Heart right ventricle (tissue), 16 donors: ENCODE data around the gene CLDN24. TPM values are rescaled to one million over a fixed set of nuclear protein-coding genes. Genes with fewer than 3 reads are reported as not detected.
A peak's percentile ranks its signal among the peaks of the same experiment; 100 is the strongest.

Experiments
- ATAC-seq, 8 donors: fragments of 200-7000 bp; cut with Tn5 transposase; one replicate each; pipeline ENCODE4 v1.9.1; 2020; ENCODE audit warnings: mild to moderate bottlenecking in 8 of 8, moderate library complexity in 8 of 8, moderate number of reproducible peaks in 1 of 8
- DNase-seq, 2 donors: peaks; one replicate each; pipeline ENCODE4 v3.0.0-alpha.2; 2020
- H3K27ac ChIP-seq, 10 donors: fragments of 200-600 bp; sonication (generic) in 2 of 10; one replicate each; pipeline versions ENCODE4 v1.5.0 to v1.8.0; 2020 to 2022; ENCODE audit warnings: mild to moderate bottlenecking in 3 of 10
- H3K27me3 ChIP-seq, 7 donors: fragments of 200-600 bp; one replicate each; pipeline ENCODE4 v1.8.0; 2021 to 2022; ENCODE audit warnings: mild to moderate bottlenecking in 2 of 7
- H3K36me3 ChIP-seq, 9 donors: fragments of 200-600 bp; sonication (generic) in 1 of 9; one replicate each; pipeline versions ENCODE4 v1.5.0 to v1.8.0; 2020 to 2022; ENCODE audit warnings: mild to moderate bottlenecking in 2 of 9
- H3K4me1 ChIP-seq, 9 donors: fragments of 200-600 bp; sonication (generic) in 1 of 9; one replicate each; pipeline versions ENCODE4 v1.5.0 to v1.8.0; 2020 to 2022; ENCODE audit warnings: mild to moderate bottlenecking in 4 of 9
- H3K4me3 ChIP-seq, 10 donors: fragments of 200-600 bp; sonication (generic) in 2 of 10; one replicate each; pipeline versions ENCODE4 v1.5.0 to v1.8.0; 2020 to 2022; ENCODE audit warnings: mild to moderate bottlenecking in 7 of 10, moderate library complexity in 2 of 10
- H3K9me3 ChIP-seq, 11 donors: fragments of 200-600 bp in 10 of 11; sonication (generic) in 2 of 11; one replicate each; pipeline versions ENCODE4 v1.5.0 to v1.8.0; 2013 to 2022; ENCODE audit warnings: mild to moderate bottlenecking in 2 of 11, control low read depth in 1 of 11, moderate library complexity in 1 of 11
- CTCF ChIP-seq, 9 donors: fragments of 200-600 bp; sonication (generic) in 2 of 9; IDR thresholded peaks; one replicate each; pipeline versions ENCODE4 v1.5.0 to v1.8.0; 2021 to 2022; ENCODE audit warnings: antibody characterized with exemption in 9 of 9, mild to moderate bottlenecking in 5 of 9, moderate library complexity in 1 of 9
- WGBS, 2 donors: extraction: QIAGEN DNeasy Blood & Tissue Kit; methylation state at CpG; one replicate each; pipeline ENCODE4 v1.1.7; 2013; ENCODE audit warnings: inconsistent platforms in 1 of 2; 5-methylcytosine and 5-hydroxymethylcytosine counted together
- intact Hi-C, 10 donors: fragments of 100-400 bp; cut with DNase I; formaldehyde crosslinking; loops; one replicate each; pipeline versions ENCODE4 v1.11.1 to v1.14.2; 2022
- polyA plus RNA-seq, 2 donors: library from polyadenylated mRNA; stranded (reverse); fragments of 200-250 nt; gene quantifications; one replicate each; pipeline ENCODE4 v1.2.3, GENCODE V29; 2013
- total RNA-seq, 10 donors: library from RNA; stranded (reverse); fragmentation: NEBNext Ultra II Directional in 3 of 10; extraction: Animal tissue kit (Norgen Biotek cat#: 25700) in 3 of 10; gene quantifications; one replicate each; pipeline versions ENCODE4 v1.2.1 to v1.2.4, GENCODE V29; 2021 to 2023
- donor health status: Arrhythmogenic right ventricular cardiomyopathy.
- donor health status: ischemic (EF 13 %, LVEDD 7.1; RV severe dilation, severe dysfunction).
- donor health status: healthy with polysubstance abuse.
- donor health status: DM: no; HTN: yes; CAD: no.
- donor health status: DM: no; HTN: no; CAD: no.
- donor health status: ischemic (EF 25% LVEDD 6.9; RV normal size, moderate dysfunction).
- donor health status: ischemic (EF 25% LVEDD 5.7; RV mildly dilated, moderate dysfunction).
- donor health status: healthy.
- donor health status: DM: yes; HTN: yes; CAD: no.
- donor health status: Ischemic cardiomyopathy.
- donor health status: ischemic (EF 35%, LVEDD 5.7; RV mildly dilated, moderate dysfunction).
- donor health status: nonischemic (EF 11% LVEDD 7.7; RV severe dilation, severe dysfunction).
- donor health status: DM: yes; HTN: yes; CAD: no.
- donor health status: PGD.
- donor health status: ischemic (EF 29% LVEDD 5.4; RV normal size, mild dysfunction).
- donor health status: nonischemic (EF 23%, LVEDD 6.1; RV moderate dilation, normal function).

Gene CLDN24
- total and polyA plus RNA-seq, 12 donors = not detected

GRCh38 chr4:183342541-183343533, 20.6 kb upstream of the CLDN24 start:
- Histone ChIP-seq H3K9me3 (no peaks in the 10 kb centered on the region), H3K36me3 (no peaks in the 10 kb centered on the region), H3K4me3 (peak overlapping the region in 7 of 10 donors; percentile 13 to 34 (median 20)), H3K27me3 (peaks cover 0 to 28% (median 16%) of the 10 kb centered on the region in 7 donors), H3K27ac (no peak overlapping the region), H3K4me1 (peaks cover 0 to 12% (median 10%) of the 10 kb centered on the region in 9 donors)
- DNase-seq (peak in 1 of 2 donors; percentile 20), ATAC-seq (peak in 6 of 8 donors; percentile 48 to 69 (median 62))
- intact Hi-C loops = no loop called here
- WGBS, 2 donors = 23 to 26% methylated on average over 38 to 40 of the region's 40 CpGs
- no peak for TF ChIP-seq CTCF (IDR thresholded peaks at IDR 0.05)

GRCh38 chr4:183337833-183338232, 15.6 kb upstream of the CLDN24 start:
- H3K9me3 ChIP-seq = no peaks in the 10 kb centered on the region
- peaks cover 0 to 10% (median 6%) of the 10 kb centered on the region in 7 donors for H3K27me3 ChIP-seq
- no peak overlapping the region for H3K27ac ChIP-seq
- WGBS, 2 donors = 83 to 93% methylated on average over 7 of the region's 7 CpGs
- no peak overlapping the region for H3K4me3 ChIP-seq
- peaks cover 0 to 20% (median 10%) of the 10 kb centered on the region in 9 donors for H3K4me1 ChIP-seq
- no peak for DNase-seq
- no peak for TF ChIP-seq CTCF (IDR thresholded peaks at IDR 0.05)
- intact Hi-C loops = no loop called here
- H3K36me3 ChIP-seq = no peaks in the 10 kb centered on the region
- ATAC-seq = no peak

GRCh38 chr4:183337349-183337748, 15.1 kb upstream of the CLDN24 start:
- intact Hi-C loops = no loop called here
- H3K4me1 ChIP-seq = peaks cover 0 to 17% (median 5%) of the 10 kb centered on the region in 9 donors
- ATAC-seq (no peak), DNase-seq (no peak)
- no peak overlapping the region for H3K4me3 ChIP-seq
- no peaks in the 10 kb centered on the region for H3K9me3 ChIP-seq
- peaks cover 0 to 5% (median 1%) of the 10 kb centered on the region in 7 donors for H3K27me3 ChIP-seq
- no peak overlapping the region for H3K27ac ChIP-seq
- 82 to 89% methylated on average over 9 of the region's 9 CpGs for WGBS, 2 donors
- H3K36me3 ChIP-seq = no peaks in the 10 kb centered on the region
- no peak for TF ChIP-seq CTCF (IDR thresholded peaks at IDR 0.05)

- peaks cover 0 to 17% (median 3%) of the 10 kb centered on the region in 9 donors for H3K4me1 ChIP-seq
- H3K27me3 ChIP-seq = no peaks in the 10 kb centered on the region
- peak overlapping the region in 1 of 10 donors; percentile 3 for H3K27ac ChIP-seq
- no peak for TF ChIP-seq CTCF (IDR thresholded peaks at IDR 0.05)
- no peaks in the 10 kb centered on the region for H3K9me3 ChIP-seq
- no peak overlapping the region for H3K4me3 ChIP-seq
- no peaks in the 10 kb centered on the region for H3K36me3 ChIP-seq
- 52 to 60% methylated on average over 3 of the region's 3 CpGs for WGBS, 2 donors
- intact Hi-C loops = no loop called here
- ATAC-seq (peak in 4 of 8 donors; percentile 46 to 75 (median 64)), DNase-seq (no peak)
Observed at GRCh38 chr4:183335369-183335940, 13.2 kb upstream of the CLDN24 start.
